IMR-90 (cell line): ENCODE data around the gene SLC9A3. TPM values are rescaled to one million over a fixed set of nuclear protein-coding genes. Genes with fewer than 3 reads are reported as not detected.
A peak's percentile ranks its signal among the peaks of the same experiment; 100 is the strongest.

ENCODE experiments used
- ATAC-seq: fragments of 200-7000 bp; cut with Tn5 transposase; 2 replicates; pipeline ENCODE4 v1.9.1; 2020; ENCODE audit warnings: low read depth, mild to moderate bottlenecking, moderate library complexity
- BruUV-seq: library from RNA; stranded (reverse); fragments of 400-500 nt; replicated peaks from 2 replicates; lab custom pipeline; 2021; lab: Mats Ljungman, UMichigan
- CTCF ChIA-PET: fragments of 300-600 bp; formaldehyde crosslinking; extraction: SDS; loops from one replicate; lab custom pipeline; 2021; ENCODE audit warnings: antibody characterized with exemption; lab: Yijun Ruan, JAX
- POLR2A ChIA-PET: fragments of 300-600 bp; sonication (Branson Sonifier 250); formaldehyde crosslinking; loops from one replicate; lab custom pipeline; 2022; ENCODE audit warnings: antibody characterized with exemption; ENCODE audit not compliant: unreplicated experiment; lab: Charles Lee
- DNase-seq: peaks from one replicate; pipeline ENCODE4 v3.0.0; 2013
- H2AFZ ChIP-seq: replicated peaks from 2 replicates; pipeline ENCODE3; 2013; ENCODE audit warnings: low read length, mild to moderate bottlenecking; ENCODE audit not compliant: poor library complexity
- H2AK5ac ChIP-seq: 2 replicates; pipeline ENCODE4 v1.6.1; 2013; ENCODE audit warnings: low read depth, low read length, inconsistent platforms
- H2AK9ac ChIP-seq: replicated peaks from 2 replicates; pipeline ENCODE3; 2013; ENCODE audit warnings: mild to moderate bottlenecking, low read depth, low read length, moderate library complexity; ENCODE audit not compliant: poor library complexity
- H2BK120ac ChIP-seq: 2 replicates; pipeline ENCODE4 v1.6.1; 2013; ENCODE audit warnings: low read depth, low read length, inconsistent platforms
- H2BK15ac ChIP-seq: 3 replicates; pipeline ENCODE4 v1.6.1; 2013; ENCODE audit warnings: low read depth, low read length, inconsistent platforms
- H2BK20ac ChIP-seq: 2 replicates; pipeline ENCODE4 v1.6.1; 2013; ENCODE audit warnings: low read depth, mild to moderate bottlenecking, inconsistent platforms, low read length, moderate library complexity
- H2BK5ac ChIP-seq: 2 replicates; pipeline ENCODE4 v1.6.1; 2013; ENCODE audit warnings: mild to moderate bottlenecking, low read depth, low read length, inconsistent platforms; ENCODE audit not compliant: poor library complexity, severe bottlenecking
- H3K14ac ChIP-seq: replicated peaks from 2 replicates; pipeline ENCODE4 v1.6.1; 2013; ENCODE audit warnings: low read depth, low read length, inconsistent platforms
- H3K18ac ChIP-seq: 2 replicates; pipeline ENCODE4 v1.6.1; 2013; ENCODE audit warnings: low read depth, low read length, control low read depth
- H3K23ac ChIP-seq: 2 replicates; pipeline ENCODE4 v1.6.1; 2013; ENCODE audit warnings: low read depth, low read length, inconsistent platforms
- H3K27ac ChIP-seq: 2 replicates; pipeline ENCODE4 v1.5.1; 2013; ENCODE audit warnings: mild to moderate bottlenecking, control low read depth, low read length; ENCODE audit not compliant: insufficient read depth
- H3K27me3 ChIP-seq: 2 replicates; pipeline ENCODE4 v1.6.1; 2013; ENCODE audit warnings: low read length; ENCODE audit not compliant: control insufficient read depth, insufficient read depth
- H3K36me3 ChIP-seq: 2 replicates; pipeline ENCODE4 v1.6.1; 2013; ENCODE audit warnings: low read length, mixed read lengths; ENCODE audit not compliant: control insufficient read depth, insufficient read depth
- H3K4ac ChIP-seq: 2 replicates; pipeline ENCODE4 v1.6.1; 2013; ENCODE audit warnings: low read depth, low read length, inconsistent platforms
- H3K4me1 ChIP-seq: 2 replicates; pipeline ENCODE4 v1.6.1; 2013; ENCODE audit warnings: low read length, mixed read lengths; ENCODE audit not compliant: control insufficient read depth, insufficient read depth
- H3K4me2 ChIP-seq: 2 replicates; pipeline ENCODE4 v1.6.1; 2013; ENCODE audit warnings: low read depth, mild to moderate bottlenecking, control low read depth, low read length, moderate library complexity
- H3K4me3 ChIP-seq: 2 replicates; pipeline ENCODE4 v1.5.1; 2013; ENCODE audit warnings: low read depth, mild to moderate bottlenecking, control low read depth, low read length, moderate library complexity; ENCODE audit not compliant: insufficient read depth
- H3K56ac ChIP-seq: 2 replicates; pipeline ENCODE4 v1.6.1; 2013; ENCODE audit warnings: low read length, inconsistent platforms; ENCODE audit not compliant: insufficient read depth; ENCODE audit errors: extremely low read depth
- H3K79me1 ChIP-seq, 2 experiments: 2 replicates each; pipeline ENCODE4 v1.6.1; 2013; ENCODE audit warnings: low read length in 2 of 2, inconsistent platforms in 1 of 2, low read depth in 1 of 2
- H3K9ac ChIP-seq: 2 replicates; pipeline ENCODE4 v1.6.1; 2013; ENCODE audit warnings: low read depth, low read length, control low read depth
- H3K9me1 ChIP-seq: 2 replicates; pipeline ENCODE4 v1.6.1; 2013; ENCODE audit warnings: low read length, inconsistent platforms; ENCODE audit not compliant: insufficient read depth
- H3K9me3 ChIP-seq: 2 replicates; pipeline ENCODE4 v1.6.1; 2013; ENCODE audit warnings: low read length; ENCODE audit not compliant: control insufficient read depth, insufficient read depth
- H4K20me1 ChIP-seq: 2 replicates; pipeline ENCODE4 v1.6.1; 2013; ENCODE audit warnings: low read length, inconsistent platforms; ENCODE audit not compliant: insufficient read depth
- H4K5ac ChIP-seq: 2 replicates; pipeline ENCODE4 v1.6.1; 2013; ENCODE audit warnings: mild to moderate bottlenecking, low read depth, low read length, control low read depth
- H4K8ac ChIP-seq, 2 experiments: 2 replicates each; pipeline ENCODE4 v1.6.1; 2013; ENCODE audit warnings: low read depth in 2 of 2, low read length in 2 of 2, control low read depth in 1 of 2, inconsistent platforms in 1 of 2
- H4K91ac ChIP-seq: 2 replicates; pipeline ENCODE4 v1.6.1; 2013; ENCODE audit warnings: low read depth, low read length, inconsistent platforms; ENCODE audit not compliant: insufficient read depth
- BHLHE40 ChIP-seq: fragments of 150-350 bp; IDR thresholded peaks from 2 replicates; pipeline ENCODE4 v1.6.1; 2016; ENCODE audit warnings: mild to moderate bottlenecking, low read depth, low read length
- CEBPB ChIP-seq: IDR thresholded peaks from 2 replicates; pipeline ENCODE4 v1.6.1; 2012; ENCODE audit warnings: low read depth, low read length, improper control_type of control experiment
- CHD1 ChIP-seq: IDR thresholded peaks from 2 replicates; pipeline ENCODE4 v1.6.1; 2012; ENCODE audit warnings: low read depth, low read length, improper control_type of control experiment
- CTCF ChIP-seq: conservative IDR thresholded peaks from 2 replicates; pipeline ENCODE4 v1.5.1; 2012; ENCODE audit warnings: mild to moderate bottlenecking, low read depth, low read length, improper control_type of control experiment
- ELK1 ChIP-seq: fragments of 150-350 bp; IDR thresholded peaks from 2 replicates; pipeline ENCODE4 v1.6.1; 2016; ENCODE audit warnings: low read depth, mild to moderate bottlenecking, low read length, moderate library complexity, borderline replicate concordance
- FOS ChIP-seq: fragments of 150-350 bp; IDR thresholded peaks from 2 replicates; pipeline ENCODE4 v1.6.1; 2016; ENCODE audit warnings: low read depth, low read length
- MAFK ChIP-seq: IDR thresholded peaks from 2 replicates; pipeline ENCODE4 v1.6.1; 2012; ENCODE audit warnings: low read depth, low read length, improper control_type of control experiment
- MAZ ChIP-seq: IDR thresholded peaks from 2 replicates; pipeline ENCODE4 v1.6.1; 2012; ENCODE audit warnings: low read depth, mild to moderate bottlenecking, low read length, improper control_type of control experiment, moderate library complexity, borderline replicate concordance
- MXI1 ChIP-seq: IDR thresholded peaks from 2 replicates; pipeline ENCODE4 v1.6.1; 2012; ENCODE audit warnings: low read depth, mild to moderate bottlenecking, low read length, moderate library complexity, borderline replicate concordance
- NFE2L2 ChIP-seq: fragments of 150-350 bp; IDR thresholded peaks from 2 replicates; pipeline ENCODE4 v1.6.1; 2016; ENCODE audit warnings: low read depth, mild to moderate bottlenecking, low read length
- POLR2A ChIP-seq: IDR thresholded peaks from 2 replicates; pipeline ENCODE4 v1.6.1; 2012; ENCODE audit warnings: mild to moderate bottlenecking, low read depth, low read length
- RAD21 ChIP-seq: IDR thresholded peaks from 2 replicates; pipeline ENCODE4 v1.6.1; 2012; ENCODE audit warnings: low read length, improper control_type of control experiment
- RCOR1 ChIP-seq: IDR thresholded peaks from 2 replicates; pipeline ENCODE4 v1.6.1; 2012; ENCODE audit warnings: mild to moderate bottlenecking, low read length, improper control_type of control experiment; ENCODE audit not compliant: insufficient replicate concordance
- RFX5 ChIP-seq: IDR thresholded peaks from 2 replicates; pipeline ENCODE4 v1.8.0; 2012; ENCODE audit warnings: low read depth, mild to moderate bottlenecking, low read length, moderate library complexity
- USF2 ChIP-seq: fragments of 150-350 bp; IDR thresholded peaks from 2 replicates; pipeline ENCODE4 v1.6.1; 2017; ENCODE audit warnings: mild to moderate bottlenecking, antibody characterized with exemption, low read length, low read depth
- WGBS, 2 experiments: methylation state at CpG; one replicate each; pipeline versions ENCODE4 v1.1.5 to v1.1.7; 2013; ENCODE audit warnings: missing lambda C conversion rate in 2 of 2; ENCODE audit not compliant: insufficient read length in 1 of 2; ENCODE audit errors: extremely low coverage in 2 of 2; 5-methylcytosine and 5-hydroxymethylcytosine counted together
- dilution Hi-C: fragments of 300-500 bp; cut with HindIII; formaldehyde crosslinking; loops from one replicate; pipeline ENCODE4 v1.14.3; 2018; ENCODE audit warnings: low sequenced_read_pairs; ENCODE audit not compliant: unreplicated experiment
- in situ Hi-C: fragments of 300-500 bp; cut with MboI; formaldehyde crosslinking; loops from 3 replicates; pipeline ENCODE4 v1.14.3; 2019; ENCODE audit warnings: low sequenced_read_pairs, inconsistent platforms, mixed read lengths
- intact Hi-C: fragments of 100-400 bp; cut with micrococcal nuclease; formaldehyde crosslinking; loops from 2 replicates; pipeline ENCODE4 v1.10.0; 2022
- polyA plus RNA-seq, 3 experiments: library from polyadenylated mRNA; depleted of rRNA; stranded (reverse); fragments of >200 nt; gene quantifications; 2 replicates each; pipeline ENCODE4 v1.2.3, GENCODE V29; 2012; ENCODE audit warnings: low replicate concordance in 1 of 3
- total RNA-seq: library from RNA; depleted of rRNA; stranded (reverse); fragments of >200 nt; gene quantifications from 2 replicates; pipeline ENCODE4 v1.2.3, GENCODE V29; 2012

The SLC9A3 gene
- total and polyA plus RNA-seq, 2 of the 4 experiments (the other 2 are of a cell fraction) = 0.72 to 1.5 TPM

- H4K8ac ChIP-seq = no peak overlapping the region
- no peak for DNase-seq
Measured at GRCh38 chr5:439636-440035, 84.6 kb downstream of the SLC9A3 start.

More at GRCh38 chr5:439636-440035, 84.6 kb downstream of the SLC9A3 start:
- Histone ChIP-seq H3K4ac (no peak overlapping the region), H3K18ac (no peak overlapping the region), H3K9me3 (no peaks in the 10 kb centered on the region), H3K9ac (no peak overlapping the region), H3K4me3 (no peak overlapping the region), H2BK5ac (no peak overlapping the region), H3K79me1 (peaks cover 20 to 61% of the 10 kb centered on the region in 2 experiments), H2AK9ac (no peak overlapping the region), H3K56ac (no peak overlapping the region), H3K36me3 (peaks cover 11% of the 10 kb centered on the region; the same call in 1 of the 2 replicates), H3K23ac (no peak overlapping the region), H3K4me1 (peaks cover 9% of the 10 kb centered on the region), H4K91ac (no peak overlapping the region), H4K20me1 (peaks cover 6% of the 10 kb centered on the region; the same call in 1 of the 2 replicates), H3K27ac (no peak overlapping the region), H2AK5ac (0 out of 2 replicates have a peak overlapping the region, but pooled peaks have one; percentile 24), H3K4me2 (no peak overlapping the region), H3K27me3 (no peaks in the 10 kb centered on the region), H3K9me1 (peaks cover 4% of the 10 kb centered on the region; the same call in 1 of the 2 replicates), H2BK15ac (no peak overlapping the region), H2BK120ac (no peak overlapping the region), H4K5ac (no peak overlapping the region), H2BK20ac (no peak overlapping the region), H2AFZ (no peak overlapping the region), H3K14ac (no peak overlapping the region)
- intact Hi-C loops = loop anchor here (2.0 to 5.0 kb wide), 2 partner anchors 32 to 117 kb away; no protein-coding TSS in a partner anchor
- TF ChIP-seq USF2 (no peak), MAFK (no peak), CHD1 (no peak), BHLHE40 (no peak), CEBPB (no peak), ELK1 (no peak), RAD21 (no peak), MAZ (no peak), RCOR1 (no peak), FOS (no peak), CTCF (no peak), NFE2L2 (no peak), RFX5 (no peak), MXI1 (no peak), POLR2A (no peak)
- no TSS peak for BruUV-seq
- ChIA-PET POLR2A (interaction anchor here (0.5 kb wide), 1 partner anchor 99 kb away, joined by 5 read pairs; no protein-coding TSS in a partner anchor), CTCF (no interaction called here)
- dilution Hi-C loops = no loop called here
- in situ Hi-C loops = loop anchor here (5.0 kb wide), 1 partner anchor 127 kb away; no protein-coding TSS in a partner anchor
- 92% methylated on average over 12 of the region's 14 CpGs; no CpG with 5 or more reads in 1 of the 2 experiments for WGBS, 2 experiments
- no peak for ATAC-seq
